GM18526 (cell line): ENCODE results near the gene NCAN.

Experiments
- POLR2A ChIP-seq: IDR thresholded peaks from 3 replicates; pipeline ENCODE4 v1.6.1; 2011; ENCODE audit not compliant: insufficient read length; ENCODE audit errors: extremely low read depth

NCAN gene

DNA sequence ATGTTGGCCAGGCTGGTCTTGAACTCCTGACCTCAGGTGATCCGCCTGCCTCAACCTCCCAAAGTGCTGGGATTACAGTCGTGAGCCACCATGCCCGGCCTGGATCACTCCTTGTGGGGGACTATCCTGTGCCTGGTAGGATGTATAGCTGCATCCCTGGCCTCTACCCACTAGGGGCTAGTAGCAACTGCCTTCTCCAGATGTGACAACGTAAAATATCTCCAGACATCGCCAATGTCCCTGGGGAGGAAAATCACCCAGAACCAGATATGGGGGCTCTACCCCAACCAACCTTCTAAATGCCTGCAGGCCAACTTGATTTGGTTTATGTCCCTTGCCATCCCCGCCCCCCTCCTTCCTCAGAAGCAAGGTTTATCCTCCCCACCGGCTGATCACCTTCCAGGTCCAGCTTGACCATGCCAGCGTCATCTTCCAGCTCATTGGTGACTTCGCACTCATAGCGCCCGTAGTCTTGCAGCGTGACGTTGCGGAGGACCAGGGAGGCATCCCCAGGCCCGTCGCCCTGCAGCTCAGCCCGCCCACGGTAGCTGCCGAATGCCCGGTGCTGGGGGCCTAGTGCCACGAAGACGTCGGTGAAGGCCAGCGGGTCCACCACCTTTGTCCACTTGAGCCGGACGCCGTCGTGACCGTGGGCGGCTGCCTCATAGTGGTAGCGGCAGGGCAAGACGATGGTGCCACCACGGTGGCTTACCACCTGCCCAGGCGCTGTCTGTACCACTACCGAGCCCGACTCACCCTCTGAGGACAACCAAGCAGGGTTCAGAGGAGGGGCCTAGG, 48.9 kb downstream of the NCAN start:
- TF ChIP-seq POLR2A = no peak

DNA sequence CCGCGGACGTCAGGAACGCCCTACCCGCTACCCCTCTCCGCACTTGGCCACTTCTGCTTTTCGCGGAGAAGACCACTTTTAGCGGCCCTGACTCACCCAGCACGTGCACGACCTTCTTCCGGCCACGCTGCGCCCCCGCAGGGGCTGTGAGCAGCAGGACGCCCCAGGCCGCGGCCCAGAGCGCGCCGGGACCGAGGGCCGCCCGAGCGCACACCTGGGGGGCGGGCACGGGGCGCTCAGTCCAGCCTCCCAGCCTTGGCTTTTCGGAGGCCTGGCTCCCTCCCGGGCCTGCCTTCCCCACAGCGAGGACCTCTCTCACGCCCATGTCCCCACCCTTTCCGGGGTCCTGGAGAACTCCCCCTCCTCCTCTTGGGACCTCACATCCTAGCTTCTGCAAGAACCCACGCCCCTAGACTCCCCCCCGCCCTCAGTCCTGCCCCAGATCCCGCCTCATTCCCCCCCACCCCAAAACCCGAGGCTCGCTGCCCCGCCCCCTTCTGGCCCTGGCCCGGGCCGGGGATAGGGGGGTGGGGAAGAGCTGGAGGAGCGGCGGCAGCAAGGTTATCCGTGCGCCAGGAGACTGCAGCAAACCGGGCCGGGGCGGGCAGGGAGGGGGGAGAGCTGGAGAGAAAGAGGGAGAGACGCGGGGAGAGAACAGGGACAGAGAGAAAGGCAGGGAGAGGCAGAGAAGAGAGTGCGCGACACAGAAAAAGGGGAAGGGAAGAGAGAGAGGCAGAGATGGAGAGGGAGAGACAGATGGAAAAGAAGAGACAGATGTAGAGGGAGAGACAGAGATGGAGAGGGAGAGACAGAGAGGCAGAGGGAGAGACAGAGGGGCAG, 49.8 kb downstream of the NCAN start:
- TF ChIP-seq POLR2A = no peak

DNA sequence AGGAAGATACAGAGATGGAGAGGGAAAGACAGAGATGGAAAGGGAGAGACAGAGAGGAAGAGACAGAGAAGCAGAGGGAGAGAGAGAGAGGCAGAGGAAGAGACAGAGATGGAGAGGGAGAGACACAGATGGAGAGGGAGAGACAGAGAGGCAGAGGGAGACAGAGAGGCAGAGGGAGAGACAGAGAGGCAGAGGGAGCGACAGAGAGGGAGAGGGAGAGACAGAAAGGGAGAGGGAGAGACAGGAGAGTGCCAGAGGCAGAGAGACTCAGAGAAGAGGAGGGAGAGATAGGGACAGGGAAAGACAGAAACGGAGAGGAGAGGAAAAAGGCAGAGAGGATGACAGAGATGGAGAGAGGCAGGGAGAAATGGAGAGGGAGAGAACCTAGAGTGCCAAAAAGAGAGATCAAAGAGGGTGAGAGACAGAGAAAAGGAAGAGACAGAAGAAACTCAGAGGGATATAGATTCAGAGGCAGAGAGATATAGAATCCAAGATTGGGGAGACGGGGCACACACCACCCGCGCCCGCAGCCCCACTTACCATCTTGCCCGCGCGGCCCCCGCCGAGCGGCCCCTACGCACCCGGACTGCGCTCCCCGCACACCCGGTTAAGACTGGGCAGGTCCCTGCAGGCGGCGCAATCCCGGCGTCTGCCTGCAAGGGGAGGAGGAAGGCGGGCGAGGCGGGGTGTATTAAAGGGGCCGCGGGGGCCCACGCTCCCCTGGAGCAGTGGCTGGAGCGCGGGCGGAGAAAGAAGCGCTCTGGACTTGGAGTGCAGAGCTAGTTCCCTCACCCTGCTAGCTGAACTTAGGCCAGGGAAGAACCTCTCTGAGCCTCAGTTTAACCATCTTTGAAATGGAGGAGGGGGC, 50.7 kb downstream of the NCAN start:
- no peak for TF ChIP-seq POLR2A

DNA sequence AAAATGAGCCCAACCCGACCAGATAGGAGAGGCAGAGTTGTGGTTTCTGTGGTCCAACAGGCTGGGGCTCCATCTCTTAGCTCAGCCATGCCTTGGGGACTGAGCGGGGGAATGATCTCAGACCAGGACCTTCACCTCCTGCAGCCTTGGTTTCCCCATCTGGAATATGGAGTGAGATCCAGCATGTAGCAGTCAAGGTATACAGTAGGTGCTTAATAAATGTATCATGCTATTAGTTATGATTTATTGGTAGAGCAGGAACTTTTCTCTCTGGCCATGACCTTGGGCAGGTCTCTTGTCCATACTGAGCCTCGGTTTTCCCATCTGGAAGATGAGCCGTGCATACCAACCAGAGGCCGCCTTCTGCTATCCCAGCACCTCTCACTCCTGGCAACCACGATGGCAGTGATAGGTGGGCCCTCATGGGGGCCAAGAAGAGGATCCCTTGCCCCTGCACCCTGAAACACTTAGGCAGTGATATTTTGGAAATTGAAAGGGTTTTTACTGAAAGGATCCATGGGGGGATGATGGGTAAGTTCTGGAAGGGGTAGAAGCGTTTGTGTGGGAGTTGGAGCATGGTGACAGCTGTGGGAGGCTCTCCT, 52.2 kb downstream of the NCAN start:
- TF ChIP-seq POLR2A = no peak

DNA sequence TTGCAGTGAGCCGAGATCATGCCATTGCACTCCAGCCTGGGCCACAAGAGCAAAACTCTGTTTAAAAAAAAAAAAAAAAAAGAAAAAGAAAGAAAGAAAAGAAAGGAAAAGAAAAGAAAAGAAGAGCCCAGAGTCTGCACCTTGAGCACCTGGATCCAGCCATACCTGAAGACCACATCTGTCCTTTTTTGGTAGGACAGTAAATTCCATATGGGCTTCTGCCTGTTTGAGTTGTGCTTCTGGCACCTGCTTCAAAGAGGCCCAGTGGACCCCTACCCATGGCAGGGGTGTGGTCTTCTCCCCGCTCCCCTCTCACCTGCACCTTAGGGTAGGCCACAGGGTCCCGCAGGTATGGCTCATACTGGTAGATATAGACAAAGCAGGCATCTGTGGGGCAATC, 55.5 kb downstream of the NCAN start:
- no peak for TF ChIP-seq POLR2A

DNA sequence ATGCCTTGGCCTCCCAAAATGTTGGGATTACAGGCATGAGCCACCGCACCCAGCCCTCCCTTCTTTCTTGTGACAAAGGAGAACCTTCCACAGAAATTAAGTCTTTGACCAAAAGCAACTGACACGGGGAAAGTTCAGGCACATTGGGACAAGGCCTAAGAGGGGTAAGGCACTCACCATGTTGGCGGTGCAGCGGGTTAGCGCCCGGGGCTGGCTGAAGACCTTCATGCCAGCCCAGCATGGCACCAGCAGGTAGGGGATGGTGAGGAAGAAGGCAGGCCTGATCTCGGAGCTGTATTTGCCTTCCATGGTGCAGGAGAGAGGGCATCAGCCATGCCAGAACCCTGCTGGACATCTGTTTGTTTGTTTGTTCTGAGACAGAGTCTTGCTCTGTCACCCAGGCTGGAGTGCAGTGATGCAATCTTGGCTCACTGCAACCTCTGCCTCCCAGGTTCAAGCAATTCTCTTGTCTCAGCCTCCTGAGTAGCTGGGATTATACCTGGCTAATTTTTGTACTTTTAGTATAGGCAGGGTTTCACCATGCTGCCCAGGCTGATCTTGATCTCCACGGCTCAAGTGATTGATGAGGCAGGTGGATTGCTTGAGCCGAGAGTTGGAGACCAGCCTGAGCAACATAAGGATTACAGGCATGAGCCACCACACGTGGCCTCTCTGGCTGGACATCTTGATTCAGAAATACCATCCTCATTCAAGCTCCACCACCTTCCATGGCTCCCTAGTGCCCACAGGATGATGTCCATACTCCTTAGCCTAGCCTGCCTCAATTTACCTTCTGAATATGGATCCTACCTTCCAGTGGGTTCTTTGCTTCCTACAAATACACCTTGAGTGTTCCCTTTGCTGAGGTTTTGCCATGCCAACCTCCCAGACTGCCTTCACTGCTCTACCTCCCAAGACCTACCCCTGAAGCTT, 57.0 kb downstream of the NCAN start:
- TF ChIP-seq POLR2A = no peak

DNA sequence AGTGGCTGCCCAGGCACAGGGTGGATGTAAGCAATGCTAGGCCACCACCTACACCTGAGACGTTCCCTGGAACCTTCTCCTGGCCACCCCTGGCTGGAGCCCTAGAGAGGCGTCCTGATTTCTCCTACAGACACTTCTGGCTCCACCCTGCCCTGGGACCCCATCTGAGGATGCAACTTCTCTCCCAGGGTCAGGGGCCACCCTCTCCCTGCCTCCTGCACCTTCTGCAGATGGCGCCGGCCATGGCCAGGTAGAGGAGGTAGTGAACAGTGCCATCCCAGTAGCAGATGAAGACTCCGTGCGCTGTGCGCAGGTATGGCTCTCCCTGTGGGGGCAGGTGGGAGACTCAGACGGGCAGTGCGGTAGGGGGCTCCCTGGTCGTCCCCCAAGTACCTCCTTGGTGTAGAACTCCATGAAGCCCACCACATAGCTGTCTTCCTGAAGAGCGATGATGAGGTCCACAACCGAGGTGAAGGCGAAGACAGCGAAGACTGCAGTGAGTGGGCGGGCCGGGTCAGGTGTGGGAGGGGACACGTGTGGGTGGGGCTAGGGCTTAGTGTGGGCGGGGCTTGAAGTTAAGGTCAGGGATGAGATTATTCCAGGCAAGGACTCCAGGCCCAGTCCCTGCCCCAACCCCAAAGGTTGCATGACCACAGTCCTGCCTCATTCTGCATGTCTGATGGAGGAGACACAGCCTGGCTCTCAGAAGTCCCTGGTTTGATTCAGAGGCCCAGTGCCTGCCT, 58.4 kb downstream of the NCAN start:
- TF ChIP-seq POLR2A = no peak

DNA sequence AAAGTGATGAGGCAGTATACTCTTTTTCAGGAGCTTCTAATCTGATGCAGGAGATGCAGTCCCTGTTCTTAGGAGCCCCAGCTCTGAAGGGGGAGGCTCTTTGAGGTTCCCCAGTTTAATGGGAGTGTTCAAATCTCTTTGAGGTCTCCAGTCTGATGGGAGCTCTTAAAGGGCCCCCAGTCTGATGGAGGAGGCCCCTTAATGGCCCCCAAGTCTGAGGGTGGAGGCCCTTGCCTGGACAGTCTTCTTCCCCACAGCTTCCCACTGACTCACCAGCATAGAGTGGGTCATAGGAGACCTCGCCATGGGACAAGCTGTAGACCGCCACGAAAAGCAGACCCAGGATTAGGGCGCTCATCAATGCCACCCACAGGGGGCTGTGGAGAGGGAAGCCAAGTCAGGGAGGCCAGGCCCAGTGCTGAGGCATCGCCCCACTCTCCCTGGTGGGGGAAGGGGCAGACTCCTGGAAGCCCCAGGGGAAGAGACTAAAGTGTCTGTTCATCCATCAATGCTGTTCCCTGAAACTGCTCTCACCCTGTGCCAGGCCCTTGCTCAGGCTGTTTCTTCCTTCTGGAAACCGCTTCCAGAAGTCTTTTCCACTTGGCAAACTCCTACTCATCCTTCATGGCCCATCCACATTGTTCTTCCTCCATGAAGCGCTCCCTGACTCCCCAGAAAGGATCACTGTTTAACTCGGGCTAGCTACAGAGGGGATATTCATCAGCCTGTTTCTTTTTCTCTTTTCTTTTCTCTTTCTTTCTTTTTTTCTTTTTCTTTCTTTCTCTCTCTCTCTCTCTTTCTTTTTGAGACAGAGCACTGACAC, 59.2 kb downstream of the NCAN start:
- TF ChIP-seq POLR2A = no peak

DNA sequence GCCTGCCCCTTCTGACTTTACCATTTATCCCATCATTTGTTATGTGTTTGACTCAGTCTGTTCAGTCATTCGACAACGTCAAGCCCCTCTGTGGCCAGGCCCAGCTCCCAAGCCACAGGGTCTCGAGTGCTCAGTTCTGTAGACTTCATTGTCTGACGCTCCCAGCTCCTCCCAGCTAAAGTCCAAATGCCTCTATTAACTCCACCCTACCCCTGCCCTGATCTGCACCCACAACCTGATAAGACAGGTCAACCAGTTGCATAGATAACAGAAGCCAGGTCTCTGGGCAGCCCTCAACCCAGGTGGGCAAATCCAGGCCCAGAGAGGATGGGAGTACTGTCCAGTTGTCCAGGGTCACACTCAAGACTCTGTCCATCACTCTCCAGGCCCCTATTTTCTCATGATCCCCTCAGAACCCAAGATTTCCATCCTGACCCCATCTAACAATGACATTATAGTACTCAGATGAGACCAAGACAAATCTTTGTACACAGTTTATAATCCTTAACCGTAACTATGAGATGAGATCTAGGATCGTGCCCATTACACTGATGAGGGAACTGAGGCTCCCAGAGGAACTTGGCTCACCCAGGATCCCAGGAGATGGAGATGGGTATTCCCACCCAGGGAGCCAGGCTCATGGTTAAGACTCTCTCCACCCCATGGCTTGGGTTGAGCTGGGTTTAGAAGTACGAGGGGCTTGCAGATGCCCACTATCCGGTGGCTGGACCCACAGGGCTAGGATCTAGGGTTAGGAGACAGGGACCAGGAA, 60.3 kb downstream of the NCAN start:
- no peak for TF ChIP-seq POLR2A

DNA sequence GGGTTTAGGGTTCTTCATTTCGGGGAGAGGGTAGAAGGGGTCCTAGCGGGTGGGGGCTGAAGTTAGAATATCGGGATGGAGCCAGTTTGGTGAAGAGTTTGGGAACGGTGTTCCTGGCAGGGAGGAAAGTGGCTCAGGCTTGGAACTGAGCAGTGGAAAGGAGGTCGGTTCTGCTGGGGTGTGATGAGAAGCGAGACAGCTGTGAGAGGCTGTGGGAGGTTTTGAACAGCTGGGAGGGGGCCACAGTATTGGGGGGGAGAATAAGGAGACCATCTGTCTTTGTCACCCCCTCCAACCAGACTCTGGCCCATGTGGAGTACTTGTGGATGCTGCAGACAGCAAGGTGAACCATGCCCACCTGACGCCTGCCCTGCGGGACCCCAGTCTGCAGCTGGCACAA, 62.4 kb downstream of the NCAN start:
- TF ChIP-seq POLR2A = no peak

DNA sequence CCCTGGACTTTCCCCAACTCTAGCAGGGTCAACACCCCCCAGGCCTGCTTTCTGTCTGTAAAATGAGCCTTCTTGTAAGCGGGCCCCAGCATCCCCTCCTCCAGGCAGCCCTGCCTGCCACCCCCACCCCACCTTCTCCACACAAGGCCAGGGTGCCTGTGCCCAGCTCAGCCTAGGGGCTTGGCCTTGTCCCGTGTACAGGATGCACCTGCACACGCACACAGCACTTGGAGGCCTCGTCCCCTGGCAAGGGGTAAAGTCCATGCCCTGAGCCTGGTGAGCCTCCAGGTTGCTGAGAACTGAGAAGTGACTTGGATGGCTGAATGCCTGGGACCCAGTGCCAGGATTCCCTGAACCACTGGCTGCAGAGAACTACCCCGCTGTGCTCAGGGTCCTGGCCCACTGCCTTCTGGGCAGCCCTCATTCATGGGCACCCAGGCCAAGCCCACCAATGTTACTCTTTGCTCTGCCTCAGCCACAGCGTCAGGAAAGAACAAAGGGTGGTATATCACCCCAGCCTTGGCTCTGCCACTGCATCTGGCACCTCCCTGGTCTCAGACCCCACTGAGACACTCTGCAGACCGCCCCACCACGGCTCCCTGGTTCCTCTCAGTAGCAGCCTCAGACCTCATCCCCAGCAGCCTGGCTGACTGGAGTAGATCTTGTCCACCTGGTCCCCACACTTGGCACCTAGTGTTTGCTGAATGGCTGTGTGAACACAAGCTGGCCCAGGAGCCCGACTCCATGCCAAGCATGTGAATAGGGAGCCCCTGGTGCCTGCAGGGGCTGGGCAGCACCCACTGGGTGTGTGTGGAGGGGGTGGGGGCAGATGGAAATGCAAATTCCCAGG, 63.2 kb downstream of the NCAN start:
- no peak for TF ChIP-seq POLR2A
